ENCODE data around the gene CDC6.

- TF ChIP-seq POLR2A (IDR thresholded peaks at IDR 0.05) (no peak), CTCF (IDR thresholded peaks at IDR 0.05) (no peak)
Measured at GRCh38 chr17:40310882-40311391, 23.3 kb downstream of the CDC6 start.
